ENCODE measurements around the gene ACP5.

DNA sequence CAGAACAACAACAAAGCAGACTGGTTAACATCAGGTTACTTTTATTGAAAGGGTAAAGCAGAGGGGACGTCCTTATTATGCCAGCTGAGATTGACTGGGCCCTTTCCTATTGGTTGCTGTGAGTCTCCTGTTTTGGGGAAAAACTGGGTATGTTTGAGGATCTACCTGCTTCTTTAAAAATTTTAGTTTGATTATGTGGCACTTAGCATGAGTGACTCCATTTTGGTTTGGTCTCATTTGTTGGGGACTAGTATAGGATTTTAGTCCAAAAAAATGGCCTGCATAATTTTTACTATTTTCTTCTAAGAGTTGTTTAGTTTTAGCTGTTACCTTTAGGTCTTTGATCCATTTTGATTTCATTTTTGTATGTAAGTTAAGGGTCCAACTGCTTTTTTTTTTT, 34.3 kb upstream of the ACP5 start:
- TF ChIP-seq CREM (IDR thresholded peaks at IDR 0.05; ENCODE audit: low read depth) = no peak
- no peak for TF ChIP-seq CTCF (IDR thresholded peaks at IDR 0.05 in 2 of 3, conservative IDR thresholded peaks at IDR 0.05 in 1 of 3; ENCODE audit: control insufficient read depth in 2 of 3, extremely low read depth in 1 of 3, insufficient read depth in 1 of 3, low read depth in 3 of 3, low read length in 3 of 3)
- no peak for TF ChIP-seq CREB1 (IDR thresholded peaks at IDR 0.05; ENCODE audit: low read depth)
- TF ChIP-seq ASH2L (IDR thresholded peaks at IDR 0.05; ENCODE audit: borderline replicate concordance, low read depth) = no peak
- no peak for TF ChIP-seq CBX5 (IDR thresholded peaks at IDR 0.05; ENCODE audit: low read depth)
- TF ChIP-seq RAD21 (IDR thresholded peaks at IDR 0.05; ENCODE audit: insufficient read depth, low read depth, low read length) = no peak
- TF ChIP-seq JUND (IDR thresholded peaks at IDR 0.05; ENCODE audit: low read depth, low read length) = no peak
